ENCODE measurements around the gene CASP12.
A peak's percentile ranks its signal among the peaks of the same experiment; 100 is the strongest.

CASP12 gene

DNA sequence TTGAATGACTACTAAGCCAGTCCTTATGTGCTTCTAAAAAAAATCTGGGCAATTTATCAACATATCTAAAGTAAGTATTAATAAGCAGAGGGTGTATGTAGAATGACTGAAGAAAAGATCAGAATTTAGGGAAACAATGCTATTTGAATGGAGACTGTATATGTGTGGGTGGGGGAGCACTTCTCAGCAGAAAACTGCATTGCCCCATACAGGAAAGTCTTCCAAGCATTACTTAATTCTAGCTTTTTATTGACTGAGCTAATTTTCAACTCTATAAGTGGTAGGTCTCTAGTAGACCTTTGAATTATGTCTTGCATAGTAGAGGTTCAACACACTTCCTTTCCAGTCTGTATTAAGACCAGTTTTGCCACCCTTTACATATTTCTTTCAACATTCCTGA, 41.7 kb downstream of the CASP12 start:
- DNase-seq (ENCODE audit: low read depth, low spot score), result no peak
- no peak overlapping the region for H3K4me3 ChIP-seq (ENCODE audit: low read depth, low read length)
- TF ChIP-seq, protein P1, sequence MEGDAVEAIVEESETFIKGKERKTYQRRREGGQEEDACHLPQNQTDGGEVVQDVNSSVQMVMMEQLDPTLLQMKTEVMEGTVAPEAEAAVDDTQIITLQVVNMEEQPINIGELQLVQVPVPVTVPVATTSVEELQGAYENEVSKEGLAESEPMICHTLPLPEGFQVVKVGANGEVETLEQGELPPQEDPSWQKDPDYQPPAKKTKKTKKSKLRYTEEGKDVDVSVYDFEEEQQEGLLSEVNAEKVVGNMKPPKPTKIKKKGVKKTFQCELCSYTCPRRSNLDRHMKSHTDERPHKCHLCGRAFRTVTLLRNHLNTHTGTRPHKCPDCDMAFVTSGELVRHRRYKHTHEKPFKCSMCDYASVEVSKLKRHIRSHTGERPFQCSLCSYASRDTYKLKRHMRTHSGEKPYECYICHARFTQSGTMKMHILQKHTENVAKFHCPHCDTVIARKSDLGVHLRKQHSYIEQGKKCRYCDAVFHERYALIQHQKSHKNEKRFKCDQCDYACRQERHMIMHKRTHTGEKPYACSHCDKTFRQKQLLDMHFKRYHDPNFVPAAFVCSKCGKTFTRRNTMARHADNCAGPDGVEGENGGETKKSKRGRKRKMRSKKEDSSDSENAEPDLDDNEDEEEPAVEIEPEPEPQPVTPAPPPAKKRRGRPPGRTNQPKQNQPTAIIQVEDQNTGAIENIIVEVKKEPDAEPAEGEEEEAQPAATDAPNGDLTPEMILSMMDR (IDR thresholded peaks at IDR 0.05; ENCODE audit: low read depth, low read length), result no peak
- in situ Hi-C loops (cut with HindIII; ENCODE audit: low sequenced_read_pairs), result no loop called here

GRCh38 chr11:104855965-104856364, 42.3 kb downstream of the CASP12 start:
- no peak for DNase-seq (ENCODE audit: low read depth, low spot score)
- in situ Hi-C loops (cut with HindIII; ENCODE audit: low sequenced_read_pairs), result no loop called here
- no peak overlapping the region for H3K4me3 ChIP-seq (ENCODE audit: low read depth, low read length)
- TF ChIP-seq, protein P1 (IDR thresholded peaks at IDR 0.05; ENCODE audit: low read depth, low read length), result no peak

DNA sequence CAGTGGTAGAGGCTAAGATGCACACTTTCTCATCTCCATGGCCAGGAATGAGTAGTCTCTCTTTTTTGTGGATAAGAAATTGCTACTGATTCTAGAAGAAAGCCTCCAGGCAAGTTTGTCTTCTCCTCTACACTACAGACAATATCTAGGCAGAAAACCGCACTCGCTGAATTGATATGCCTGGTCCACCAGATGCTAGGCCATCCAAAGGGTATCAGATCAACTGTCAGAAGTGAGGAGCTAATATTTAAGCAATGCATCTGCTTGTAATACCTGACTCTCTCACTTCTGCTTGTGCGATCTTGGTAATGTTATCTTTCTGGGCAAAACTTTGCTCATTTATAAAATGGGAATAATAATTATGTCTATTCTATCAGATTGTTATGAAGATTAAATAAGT, 45.0 kb downstream of the CASP12 start:
- in situ Hi-C loops (cut with HindIII; ENCODE audit: low sequenced_read_pairs), result no loop called here
- TF ChIP-seq, protein P1 (IDR thresholded peaks at IDR 0.05; ENCODE audit: low read depth, low read length), result no peak

GRCh38 chr11:104852811-104853210, 45.4 kb downstream of the CASP12 start:
- peak; percentile 18 for DNase-seq (ENCODE audit: low read depth, low spot score)
- no peak overlapping the region for H3K4me3 ChIP-seq (ENCODE audit: low read depth, low read length)
- TF ChIP-seq, protein P1 (IDR thresholded peaks at IDR 0.05; ENCODE audit: low read depth, low read length), result no peak
- in situ Hi-C loops (cut with HindIII; ENCODE audit: low sequenced_read_pairs), result no loop called here

More for the DNA sequence above, 45.0 kb downstream of the CASP12 start:
- DNase-seq (ENCODE audit: low read depth, low spot score), result no peak
- H3K4me3 ChIP-seq (ENCODE audit: low read depth, low read length), result no peak overlapping the region

DNA sequence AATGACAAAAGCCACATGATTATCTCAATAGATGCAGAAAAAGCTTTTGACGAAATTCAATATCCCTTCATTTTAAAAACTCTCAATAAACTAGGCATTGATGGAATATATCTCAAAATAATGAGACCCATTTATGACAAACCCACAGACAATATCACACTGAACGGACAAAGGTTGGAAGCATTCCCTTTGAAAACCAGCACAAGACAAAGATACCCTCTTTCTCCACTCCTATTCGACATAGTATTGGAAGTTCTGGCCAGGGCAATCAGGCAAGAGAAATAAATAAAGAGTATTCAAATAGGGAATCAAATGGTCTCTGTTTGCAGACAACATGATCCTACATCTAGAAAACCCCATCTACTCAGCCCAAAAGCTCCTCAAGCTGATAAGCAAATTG, 52.0 kb downstream of the CASP12 start:
- in situ Hi-C loops (cut with HindIII; ENCODE audit: low sequenced_read_pairs), result no loop called here
- no peak for DNase-seq (ENCODE audit: low read depth, low spot score)
- TF ChIP-seq, protein P1 (IDR thresholded peaks at IDR 0.05; ENCODE audit: low read depth, low read length), result no peak
- no peak overlapping the region for H3K4me3 ChIP-seq (ENCODE audit: low read depth, low read length)

DNA sequence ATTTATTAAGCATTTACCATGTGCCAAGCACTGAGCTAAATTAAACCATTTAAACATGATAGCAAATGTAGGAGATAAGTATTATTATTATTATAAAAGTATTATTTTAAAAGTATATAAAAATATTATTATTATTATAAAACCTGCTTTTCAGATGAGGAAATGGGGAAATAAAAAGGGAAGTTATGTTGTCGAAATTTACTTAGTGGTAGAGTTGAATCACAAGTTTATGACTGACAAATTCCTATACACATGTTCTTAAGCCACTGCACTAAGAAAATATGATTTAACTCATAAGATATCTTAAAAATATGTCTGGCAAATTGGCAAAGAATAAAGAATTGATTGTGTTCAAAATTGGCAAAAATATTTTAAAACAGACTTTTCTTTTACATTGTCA, 53.8 kb downstream of the CASP12 start:
- no peak for DNase-seq (ENCODE audit: low read depth, low spot score)
- in situ Hi-C loops (cut with HindIII; ENCODE audit: low sequenced_read_pairs), result no loop called here
- TF ChIP-seq, protein P1 (IDR thresholded peaks at IDR 0.05; ENCODE audit: low read depth, low read length), result no peak
- no peak overlapping the region for H3K4me3 ChIP-seq (ENCODE audit: low read depth, low read length)
